Measurements from ENCODE around the gene PRR19.

PRR19 gene

DNA sequence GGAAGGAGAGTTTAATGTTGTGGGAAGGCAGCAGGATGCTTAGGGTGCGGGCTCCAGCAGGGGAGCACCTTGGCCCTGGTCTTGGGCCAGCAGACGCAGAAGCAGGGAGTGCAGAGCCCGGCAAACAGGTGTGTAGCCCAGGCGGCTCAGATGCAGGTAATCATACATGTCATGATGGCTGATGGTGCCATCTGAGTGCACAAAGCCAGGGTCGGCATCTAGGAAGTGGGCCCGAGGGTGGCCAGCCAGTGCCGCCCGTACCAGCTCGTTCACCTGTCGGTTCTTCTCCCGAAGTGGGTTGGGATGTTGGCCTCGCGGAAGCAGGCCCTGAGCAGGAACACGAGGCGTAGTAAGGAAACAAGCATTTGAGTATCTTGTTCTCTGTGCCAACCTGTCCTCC, 4.9 kb upstream of the PRR19 start:
- no peak for DNase-seq

DNA sequence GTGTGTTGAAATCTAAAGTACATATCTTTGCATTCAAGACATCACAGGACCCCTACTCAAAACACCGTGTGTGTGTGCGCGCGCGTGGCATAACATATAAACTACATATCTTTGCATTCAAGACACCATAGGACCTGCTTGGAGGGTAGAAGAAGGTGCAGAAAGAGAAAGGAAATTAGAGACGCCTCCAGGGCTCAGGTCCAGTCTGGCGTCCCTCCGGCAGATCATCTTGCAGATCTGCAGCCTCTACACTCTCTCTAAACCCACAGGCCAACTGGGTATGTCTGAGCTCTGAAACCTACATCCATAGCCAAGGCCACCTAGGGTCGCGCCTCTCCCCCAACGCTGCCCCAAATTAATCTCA, 1.2 kb downstream of the PRR19 start:
- no peak for DNase-seq

DNA sequence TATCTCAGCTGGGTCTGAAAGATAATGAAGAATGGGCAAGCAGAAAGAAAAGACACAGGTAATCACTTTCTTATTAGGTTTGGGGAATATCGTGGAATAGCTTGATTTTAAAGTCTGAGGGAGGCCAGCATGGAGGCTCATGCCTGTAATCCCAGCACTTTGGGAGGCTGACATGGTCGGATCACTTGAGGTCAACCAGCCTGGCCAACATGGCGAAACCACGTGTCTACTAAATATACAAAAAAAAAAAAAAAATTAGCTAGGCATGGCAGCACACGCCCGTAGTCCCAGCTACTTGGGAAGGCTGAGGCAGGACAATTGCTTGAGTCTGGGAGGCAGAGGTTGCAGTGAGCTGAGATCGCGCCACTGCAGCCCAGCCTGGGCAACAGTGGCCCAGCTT, 1.9 kb downstream of the PRR19 start:
- DNase-seq = no peak

DNA sequence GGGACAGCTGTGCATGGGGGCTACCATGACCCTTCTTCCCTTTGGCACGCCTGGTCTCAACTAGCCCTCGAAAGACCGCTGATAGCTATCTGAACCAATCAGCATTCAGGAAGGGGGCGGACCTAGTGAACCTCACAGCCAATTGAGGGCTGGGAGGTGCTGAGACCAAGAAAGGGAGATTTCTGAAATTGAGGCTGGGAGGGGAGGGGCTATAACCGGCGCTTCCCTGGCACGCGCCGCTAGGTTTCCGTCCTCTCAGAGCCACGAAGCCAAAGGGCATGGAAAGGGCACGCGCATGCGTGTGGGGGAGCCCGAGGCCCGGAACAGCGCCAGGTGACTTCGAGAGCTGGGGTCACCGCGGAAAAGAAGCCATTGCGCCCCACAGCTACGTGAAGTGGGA, 4.7 kb downstream of the PRR19 start:
- no peak for DNase-seq

DNA sequence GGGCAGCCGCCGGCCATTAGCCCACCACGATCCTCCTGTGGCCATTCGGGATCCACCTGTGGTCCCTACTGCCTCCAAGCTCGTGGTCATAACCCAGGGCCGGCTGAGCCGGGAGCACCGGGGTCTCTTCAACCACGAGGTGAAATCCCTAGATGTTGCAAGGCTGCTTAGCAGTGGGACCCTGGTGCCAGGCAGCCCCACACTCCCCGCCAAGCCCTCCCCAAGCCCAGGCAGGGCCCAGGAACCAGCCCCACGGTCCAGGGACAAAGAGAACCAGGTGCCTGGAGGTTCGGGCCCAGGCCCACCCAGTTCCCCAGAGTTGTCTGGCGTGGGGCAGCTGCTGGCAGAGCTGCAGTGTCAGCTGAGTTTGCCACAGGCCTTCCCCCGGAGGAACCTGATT, 7.8 kb downstream of the PRR19 start:
- DNase-seq = no peak

DNA sequence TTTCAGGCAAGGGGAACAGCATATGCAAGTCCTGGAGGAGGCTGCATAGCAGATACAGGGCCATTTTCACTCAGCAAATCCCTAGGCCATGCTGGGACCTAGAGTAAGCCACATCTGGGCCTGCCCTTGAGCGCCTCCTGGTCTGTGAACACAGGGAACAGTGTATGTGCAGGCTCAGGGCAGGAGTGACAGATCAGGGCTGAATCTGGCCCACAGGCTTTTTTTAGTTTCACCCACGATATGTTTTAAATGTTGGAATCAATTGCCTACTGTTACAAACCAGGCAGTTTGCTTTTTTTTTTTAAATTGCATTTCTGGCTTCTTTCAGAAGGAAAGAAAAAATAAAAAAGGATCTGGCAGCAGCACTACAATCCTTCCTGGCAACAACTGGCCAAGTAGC, 9.7 kb downstream of the PRR19 start:
- no peak for DNase-seq

DNA sequence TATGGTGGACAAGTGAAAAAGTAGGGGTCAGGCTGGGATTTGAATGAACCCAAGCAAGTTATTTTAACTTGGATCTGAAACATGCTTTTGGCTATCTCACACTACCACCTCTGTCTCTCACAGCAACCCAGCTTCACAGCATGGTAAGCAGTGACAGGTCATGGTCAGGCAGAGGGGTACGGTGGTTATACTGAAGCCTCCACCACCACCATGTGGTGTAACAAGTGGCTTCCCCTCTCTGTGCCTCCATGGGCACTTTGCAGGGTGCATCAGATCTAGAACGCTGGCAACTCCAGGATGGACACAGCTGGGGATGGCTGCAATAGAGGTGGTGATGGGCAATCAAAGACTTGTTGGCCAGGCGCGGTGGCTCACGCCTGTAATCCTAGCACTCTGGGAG, 10.4 kb downstream of the PRR19 start:
- DNase-seq = no peak

DNA sequence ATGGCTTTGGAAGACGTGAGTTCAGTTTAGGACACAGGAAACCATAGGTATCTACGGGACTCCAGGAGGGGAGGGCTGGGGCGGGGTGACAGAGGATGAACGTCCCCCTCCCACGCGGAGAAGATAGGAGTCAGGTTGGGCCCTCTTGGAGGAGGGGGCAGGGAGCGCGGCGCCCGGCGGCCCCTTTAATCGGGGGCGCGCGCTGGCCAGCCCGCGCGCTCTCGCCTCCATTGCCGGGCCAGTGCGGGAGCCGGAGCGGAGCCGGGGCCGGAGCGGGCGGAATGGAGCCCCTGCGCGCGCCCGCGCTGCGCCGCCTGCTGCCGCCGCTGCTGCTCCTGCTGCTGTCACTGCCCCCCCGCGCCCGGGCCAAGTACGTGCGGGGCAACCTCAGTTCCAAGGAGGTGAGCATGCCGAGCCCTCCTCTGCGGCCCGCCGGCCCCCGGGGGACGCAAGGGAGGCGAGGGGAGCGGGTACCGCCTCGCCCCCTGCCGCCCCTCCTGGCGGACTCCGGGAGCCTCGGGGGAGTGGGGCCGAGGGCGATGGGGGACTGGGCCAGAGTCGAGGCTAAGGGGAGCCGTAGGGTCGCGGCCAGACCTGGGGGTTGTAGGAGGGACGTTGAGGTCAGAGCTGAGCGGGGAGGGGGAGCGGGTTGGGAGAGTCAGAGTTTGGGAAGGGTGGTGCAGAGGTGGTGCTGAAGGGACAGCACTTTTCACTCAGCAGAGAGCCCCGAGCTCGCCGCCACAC, 11.3 kb downstream of the PRR19 start, which contains the start of gene TMEM145:
TSS of gene TMEM145 (plus strand) at position 214 of the 744 bp plus-strand sequence. CDS start at position 282, 68 bp downstream.
- peak; percentile 47 for DNase-seq

DNA sequence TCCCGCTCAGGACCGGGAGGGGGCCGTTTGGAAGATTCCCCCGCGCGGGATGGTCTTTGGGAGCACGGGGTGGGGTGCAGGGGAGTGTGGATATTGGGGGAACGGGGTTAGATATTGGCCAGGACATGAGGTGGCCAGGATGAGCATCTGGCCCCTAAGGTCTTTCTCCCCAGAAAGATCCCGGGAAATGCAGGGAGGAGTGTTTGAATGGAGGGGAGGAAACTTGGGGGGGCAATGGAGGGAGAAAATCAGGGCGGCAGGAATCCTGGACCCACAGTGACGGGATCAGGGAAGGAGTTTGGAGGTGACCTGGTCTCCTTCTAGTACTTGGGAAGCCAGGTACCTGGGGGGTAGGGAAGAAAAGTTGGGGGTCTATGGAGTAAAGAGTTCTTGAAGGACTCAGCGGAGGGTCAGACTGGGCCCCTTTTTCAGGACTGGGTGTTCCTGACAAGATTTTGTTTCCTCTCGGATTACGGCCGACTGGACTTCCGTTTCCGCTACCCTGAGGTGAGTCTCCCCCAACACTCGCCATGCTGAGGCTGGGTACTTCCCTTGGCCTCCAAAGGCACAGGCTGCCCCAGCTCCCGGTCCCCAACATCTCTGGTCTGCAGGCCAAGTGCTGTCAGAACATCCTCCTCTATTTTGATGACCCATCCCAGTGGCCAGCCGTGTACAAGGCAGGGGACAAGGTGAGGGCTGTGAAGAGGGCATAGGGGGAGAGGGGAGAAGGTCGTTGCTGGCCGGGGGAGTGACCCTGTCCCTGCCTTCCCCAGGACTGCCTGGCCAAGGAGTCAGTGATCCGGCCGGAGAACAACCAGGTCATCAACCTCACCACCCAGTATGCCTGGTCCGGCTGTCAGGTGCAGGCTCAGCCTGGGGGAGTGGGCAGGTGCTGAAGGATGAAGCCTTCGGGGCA, 12.2 kb downstream of the PRR19 start:
- no peak for DNase-seq

DNA sequence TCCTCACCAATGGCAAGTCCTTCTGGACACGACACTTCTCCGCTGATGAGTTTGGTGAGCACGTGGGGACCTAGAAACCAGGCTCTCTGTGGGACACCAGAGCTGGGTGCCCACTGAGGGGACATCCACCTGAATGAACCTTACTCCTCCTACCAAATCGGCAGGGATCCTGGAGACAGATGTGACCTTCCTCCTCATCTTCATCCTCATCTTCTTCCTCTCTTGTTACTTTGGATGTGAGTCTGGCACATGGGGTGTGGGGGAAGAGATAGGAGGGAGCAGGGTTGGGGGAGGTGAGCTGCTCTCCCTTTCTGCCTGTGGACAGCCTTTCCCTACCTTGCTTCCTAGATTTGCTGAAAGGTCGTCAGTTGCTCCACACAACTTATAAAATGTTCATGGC, 13.1 kb downstream of the PRR19 start:
- DNase-seq = no peak

DNA sequence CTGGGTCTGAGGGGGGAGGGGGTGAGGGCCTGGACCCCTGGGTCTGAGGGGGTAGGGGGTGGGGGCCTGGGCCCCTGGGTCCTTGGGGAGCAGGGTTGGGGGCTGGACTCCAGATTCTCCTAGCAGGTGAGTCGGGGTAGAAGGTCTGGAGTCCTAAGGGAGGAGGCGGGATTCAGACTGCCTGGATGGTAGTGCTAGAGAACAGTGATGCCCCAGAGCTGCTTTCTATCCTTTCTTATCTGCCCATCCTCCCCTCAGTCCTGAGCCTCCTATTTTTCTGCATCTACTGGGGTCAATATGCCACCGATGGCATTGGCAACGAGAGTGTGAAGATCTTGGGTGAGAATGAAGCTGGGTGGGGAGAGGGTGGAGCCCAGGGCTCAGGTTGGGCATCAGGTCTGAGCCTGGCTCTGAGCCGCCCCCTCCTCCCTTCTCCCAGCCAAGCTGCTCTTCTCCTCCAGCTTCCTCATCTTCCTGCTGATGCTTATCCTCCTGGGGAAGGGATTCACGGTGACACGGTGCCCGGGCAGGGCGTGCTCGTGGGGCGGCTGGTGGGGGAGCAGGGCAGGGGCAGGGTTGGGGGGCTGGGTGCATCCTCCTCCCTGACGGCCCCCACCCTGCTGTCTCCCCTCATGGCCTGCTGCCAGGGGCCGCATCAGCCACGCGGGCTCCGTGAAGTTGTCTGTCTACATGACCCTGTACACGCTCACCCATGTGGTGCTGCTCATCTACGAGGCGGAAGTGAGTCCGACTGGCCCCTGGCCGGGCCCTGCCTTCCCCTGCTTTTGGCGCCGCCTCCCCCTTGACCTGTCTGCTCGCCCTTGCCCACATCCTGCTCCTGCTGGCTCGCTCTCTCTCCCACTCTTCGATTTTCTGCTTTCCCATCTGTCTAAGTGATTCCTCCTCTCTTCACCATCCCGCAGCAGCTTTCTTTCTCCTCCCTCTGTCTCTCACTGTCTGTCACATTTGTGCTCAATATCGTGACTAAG, 14.6 kb downstream of the PRR19 start:
- DNase-seq = no peak

DNA sequence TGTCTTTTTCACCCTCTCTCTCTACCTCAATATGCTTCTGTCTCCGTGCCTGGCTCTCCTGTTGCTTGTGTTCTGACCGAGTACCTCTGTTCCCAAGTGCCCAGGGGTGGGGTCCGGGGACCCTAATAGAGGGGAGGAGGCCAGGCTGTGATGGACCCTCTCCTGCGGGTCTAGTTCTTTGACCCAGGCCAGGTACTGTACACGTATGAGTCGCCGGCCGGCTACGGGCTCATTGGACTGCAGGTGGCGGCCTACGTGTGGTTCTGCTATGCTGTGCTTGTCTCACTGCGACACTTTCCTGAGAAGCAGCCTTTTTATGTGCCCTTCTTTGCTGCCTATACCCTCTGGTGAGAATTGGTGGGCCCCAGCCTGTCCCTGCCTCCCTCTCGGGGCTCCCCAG, 15.6 kb downstream of the PRR19 start:
- no peak for DNase-seq

DNA sequence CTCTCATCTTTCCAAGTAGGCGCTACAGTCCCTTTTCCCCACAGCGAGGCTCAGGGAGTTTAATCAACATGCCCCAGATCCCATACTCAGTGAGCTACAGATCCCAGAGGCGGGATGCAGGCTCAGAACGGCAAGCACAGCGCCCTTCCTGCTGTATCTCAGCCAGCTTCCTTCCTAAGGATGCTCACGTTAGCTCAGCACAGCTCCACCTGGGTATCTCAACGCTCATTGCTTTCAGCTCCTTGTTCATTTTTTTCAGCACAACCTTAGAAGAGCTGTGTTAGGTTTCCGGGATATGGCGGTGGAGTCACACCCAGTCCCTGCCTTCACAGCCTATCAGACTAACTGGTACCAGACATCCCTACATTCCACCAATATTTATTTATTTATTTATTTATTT, 20.4 kb downstream of the PRR19 start:
- no peak for DNase-seq

DNA sequence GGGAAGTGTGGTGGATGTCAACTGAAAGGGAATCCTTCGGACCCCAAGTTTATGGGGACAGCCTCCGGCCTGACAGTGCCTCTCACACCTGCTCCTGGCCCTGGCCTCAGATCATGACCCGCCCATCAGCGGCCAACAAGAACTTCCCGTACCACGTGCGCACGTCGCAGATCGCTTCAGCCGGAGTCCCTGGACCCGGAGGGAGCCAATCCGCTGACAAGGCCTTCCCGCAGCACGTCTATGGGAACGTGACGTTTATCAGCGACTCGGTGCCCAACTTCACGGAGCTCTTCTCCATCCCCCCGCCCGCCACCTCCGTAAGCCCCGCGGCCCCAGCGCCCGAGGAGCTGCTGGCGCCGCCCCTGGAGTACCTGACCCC, 21.5 kb downstream of the PRR19 start:
- DNase-seq = no peak

DNA sequence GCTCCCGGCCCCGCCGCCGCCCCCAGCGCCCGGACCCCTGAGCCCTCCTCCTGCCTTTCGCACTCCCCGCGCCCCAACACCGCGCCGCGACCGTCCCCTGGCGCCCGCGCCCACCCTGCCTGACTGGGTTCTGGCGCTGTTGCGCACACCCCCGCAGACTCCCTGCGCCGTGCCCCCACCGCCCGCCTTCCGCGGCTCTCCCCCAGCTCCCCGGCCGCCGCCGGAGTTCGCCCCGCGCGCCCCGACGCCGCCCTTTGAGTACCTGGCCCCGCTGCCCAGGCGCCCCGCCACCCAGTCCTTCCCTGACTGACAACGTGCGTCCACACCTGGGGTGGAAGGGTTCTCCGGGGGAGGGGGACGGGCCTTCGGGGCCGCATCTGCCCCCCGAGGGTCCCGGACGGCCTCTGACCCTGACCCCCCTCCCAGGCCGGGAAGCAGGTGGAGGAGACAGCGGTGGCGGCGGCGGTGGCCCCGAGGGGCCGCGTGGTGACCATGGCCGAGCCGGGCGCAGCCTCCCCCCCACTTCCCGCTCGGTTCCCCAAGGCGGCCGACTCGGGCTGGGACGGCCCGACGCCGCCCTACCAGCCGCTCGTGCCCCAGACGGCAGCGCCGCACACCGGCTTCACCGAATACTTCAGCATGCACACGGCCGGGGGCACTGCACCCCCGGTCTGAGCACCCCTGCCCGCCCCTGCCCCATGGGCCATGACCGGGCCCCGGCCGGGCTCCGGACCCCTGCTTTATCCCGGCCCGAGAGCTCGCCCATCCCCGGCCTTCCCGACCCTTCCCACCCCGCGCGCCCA, 22.1 kb downstream of the PRR19 start:
- DNase-seq = peak; percentile 33

DNA sequence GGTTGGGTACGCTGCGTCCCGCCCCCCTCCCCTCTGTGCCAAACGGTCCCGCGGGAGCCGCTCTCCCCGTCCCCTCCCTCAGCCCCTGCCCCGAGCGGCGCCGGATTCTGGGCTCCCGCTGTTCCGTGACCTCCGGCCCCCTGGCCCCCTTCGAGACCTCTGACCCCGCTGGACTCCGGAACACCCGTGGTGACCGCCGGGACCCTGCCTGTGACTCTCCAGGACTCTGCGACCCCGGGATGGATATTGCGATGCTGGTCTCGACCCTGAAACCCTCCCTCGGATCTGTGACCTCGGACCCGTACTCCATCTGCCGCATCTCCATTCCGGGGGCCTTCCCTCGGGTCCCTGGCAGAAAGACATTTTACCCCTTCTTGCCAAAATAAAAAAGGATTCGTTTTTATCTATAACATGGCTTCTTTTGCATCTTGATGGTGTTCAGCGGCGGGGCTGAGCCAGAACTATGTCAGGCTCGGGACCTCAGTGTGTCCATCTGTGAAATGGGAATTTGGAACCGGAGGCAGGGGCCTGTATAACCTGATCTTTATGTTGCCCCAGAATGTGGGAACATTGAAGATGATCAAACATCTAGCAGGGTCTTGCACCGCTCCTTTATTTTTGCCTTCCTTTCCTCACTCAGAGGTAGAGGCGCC, 22.8 kb downstream of the PRR19 start:
- DNase-seq = no peak

DNA sequence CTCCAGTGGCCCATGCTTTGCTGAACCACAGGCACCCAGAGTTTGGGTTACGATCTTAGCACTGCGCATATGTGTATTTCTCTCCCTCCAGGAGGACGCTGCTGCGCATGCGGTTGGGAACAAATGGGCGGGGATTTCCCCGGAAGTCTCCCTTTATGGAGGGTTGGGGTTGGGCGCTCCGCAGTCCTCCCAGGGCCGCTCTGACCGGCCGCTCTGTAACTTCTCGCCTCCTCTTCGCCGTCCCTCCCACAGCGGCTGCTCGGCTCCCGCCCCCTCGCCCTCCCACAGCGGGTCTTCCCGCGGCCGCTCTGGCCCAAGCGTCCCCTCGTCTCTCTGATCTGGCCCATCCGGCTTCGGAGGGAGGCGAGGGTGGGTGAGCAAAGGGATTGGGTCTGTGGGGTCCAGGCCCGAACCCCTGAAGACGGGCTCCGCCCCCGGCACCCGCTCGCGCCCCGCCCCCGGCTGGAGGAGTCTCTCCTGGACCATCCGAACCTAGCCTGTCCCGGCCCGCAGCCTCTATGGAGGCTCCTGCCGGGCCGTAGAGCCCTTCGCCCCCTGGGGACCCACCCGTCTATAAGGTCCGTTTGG, 23.5 kb downstream of the PRR19 start, which contains the start of gene MEGF8:
TSS of gene MEGF8 (plus strand) at position 328 of the 588 bp plus-strand sequence. CDS start 609 bp downstream, outside the sequence.
- DNase-seq = peak; percentile 99

DNA sequence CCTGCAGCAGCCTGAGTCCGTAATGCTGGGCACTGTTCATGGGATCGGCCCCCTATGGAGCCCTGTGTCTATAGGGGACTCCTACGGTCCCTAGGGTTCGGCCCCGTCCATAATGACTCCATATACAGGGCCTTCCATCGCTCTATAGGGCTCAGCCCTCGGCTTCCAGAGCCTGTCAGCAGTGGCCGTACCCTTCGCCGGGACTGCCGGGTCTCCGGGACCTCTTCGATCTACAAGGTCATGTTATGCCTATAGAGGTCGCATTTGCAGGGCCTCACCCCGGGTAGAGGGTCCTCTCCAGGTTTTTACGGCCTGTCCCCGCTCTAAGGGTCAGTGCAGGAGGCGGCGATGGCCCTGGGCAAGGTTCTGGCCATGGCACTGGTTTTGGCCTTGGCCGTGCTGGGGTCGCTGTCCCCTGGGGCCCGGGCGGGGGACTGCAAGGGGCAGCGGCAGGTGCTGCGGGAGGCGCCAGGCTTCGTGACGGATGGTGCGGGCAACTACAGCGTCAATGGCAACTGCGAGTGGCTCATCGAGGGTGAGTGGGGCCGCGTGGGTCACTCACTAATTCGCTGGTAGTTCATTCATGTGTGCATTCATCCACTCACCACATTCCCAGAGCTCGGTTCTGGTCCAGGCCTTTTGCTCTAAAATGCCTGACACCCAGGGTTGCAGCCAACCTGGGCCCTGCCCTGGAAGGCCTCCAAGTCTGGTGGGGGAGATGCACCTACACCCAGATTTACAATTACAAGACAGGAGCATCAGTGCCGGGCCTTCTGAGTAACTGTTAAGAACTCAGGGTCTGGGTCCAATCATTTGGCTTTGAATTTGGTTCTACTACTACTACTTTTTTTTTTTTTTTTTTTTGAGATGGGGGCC, 24.2 kb downstream of the PRR19 start:
- peak; percentile 29 for DNase-seq

DNA sequence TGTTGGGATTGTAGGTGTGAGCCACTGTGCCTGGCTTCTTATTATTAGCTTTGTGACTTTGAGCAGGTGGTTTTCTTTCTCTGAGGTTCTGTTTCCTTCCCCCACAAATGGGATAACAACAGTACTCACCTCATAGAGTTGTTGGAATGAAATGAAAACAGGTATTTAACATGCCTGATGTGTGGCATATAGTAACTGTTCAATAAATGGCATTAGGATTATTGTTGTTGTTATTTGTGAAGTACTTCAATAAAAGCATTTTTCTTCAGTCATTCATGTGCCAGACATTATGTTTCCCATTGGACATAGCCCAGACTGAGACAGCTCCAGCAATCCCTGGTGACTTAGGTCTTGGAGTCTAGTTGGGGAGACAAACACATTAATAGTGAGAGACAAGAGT, 25.0 kb downstream of the PRR19 start:
- DNase-seq = no peak

DNA sequence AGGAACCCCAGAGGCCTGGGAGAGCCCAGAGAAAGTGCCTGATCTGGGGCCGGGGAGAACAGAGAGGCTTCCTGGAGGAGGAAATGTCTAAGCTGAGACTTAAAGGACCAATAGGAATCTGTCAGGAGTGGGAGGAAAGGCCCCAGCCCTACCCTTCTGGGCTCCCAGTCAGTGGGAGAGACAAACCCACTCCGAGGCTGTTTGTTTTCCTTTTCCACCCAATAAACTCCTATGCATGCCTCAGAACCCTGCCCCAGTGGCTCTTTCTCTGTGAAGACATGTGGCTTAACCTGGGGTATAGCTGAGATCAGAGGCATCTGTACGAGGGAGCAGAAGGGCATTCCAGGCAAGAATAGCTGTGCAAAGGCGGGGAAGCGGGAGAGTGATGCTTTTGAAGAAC, 25.4 kb downstream of the PRR19 start:
- DNase-seq = no peak
